Measurements from ENCODE around the gene MYOZ3. TPM values are rescaled to one million over a fixed set of nuclear protein-coding genes. Genes with fewer than 3 reads are reported as not detected.

The MYOZ3 gene
- total and polyA plus RNA-seq, 7 donors, result 3.0 to 110 (median 29.7) TPM

DNA sequence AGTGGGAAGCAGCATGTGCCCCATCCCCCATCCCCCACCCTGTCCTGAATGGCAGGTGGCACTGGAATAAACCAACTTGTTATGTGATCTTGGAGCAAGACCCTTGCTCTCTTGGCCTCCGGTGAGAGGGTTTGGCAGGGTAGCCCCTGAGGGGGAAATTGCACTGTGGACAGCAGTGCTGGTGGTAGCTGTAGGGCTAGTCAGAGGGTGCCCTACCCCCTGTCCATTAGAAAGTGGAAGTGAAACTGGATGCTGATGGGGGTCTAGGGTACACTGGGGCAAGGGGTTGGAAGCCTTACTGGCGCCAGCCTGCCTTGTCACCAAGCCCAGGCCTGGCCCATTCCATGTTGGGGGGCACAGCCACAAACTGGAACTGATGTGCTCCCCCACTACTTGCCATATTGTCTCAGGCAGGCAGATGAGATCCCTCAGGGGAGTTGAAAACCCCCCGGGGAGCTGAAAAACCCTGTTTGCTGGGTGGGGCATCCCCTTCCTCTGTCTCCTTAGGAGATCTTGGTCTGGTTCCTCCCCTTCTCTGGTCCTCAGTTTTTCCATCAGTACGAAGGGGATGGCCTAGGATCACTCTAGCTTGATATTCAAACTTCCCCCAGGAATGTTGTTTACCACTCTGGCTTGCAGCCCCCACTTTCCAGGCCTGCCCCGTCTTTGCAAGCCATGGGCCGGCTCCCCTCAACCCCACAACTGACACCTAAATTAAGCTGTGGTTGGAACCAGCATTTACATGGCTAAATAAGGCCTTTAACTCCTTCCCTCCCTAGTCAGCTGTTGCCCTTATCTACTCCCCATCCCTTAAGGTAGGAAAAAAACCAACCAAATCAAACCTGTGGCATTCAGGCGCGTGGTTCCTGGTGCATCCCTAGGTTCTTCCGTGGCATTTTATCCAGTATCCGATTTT, 35.0 kb upstream of the MYOZ3 start:
- intact Hi-C loops (cut with DNase I), result no loop called here
- TF ChIP-seq, protein P1, sequence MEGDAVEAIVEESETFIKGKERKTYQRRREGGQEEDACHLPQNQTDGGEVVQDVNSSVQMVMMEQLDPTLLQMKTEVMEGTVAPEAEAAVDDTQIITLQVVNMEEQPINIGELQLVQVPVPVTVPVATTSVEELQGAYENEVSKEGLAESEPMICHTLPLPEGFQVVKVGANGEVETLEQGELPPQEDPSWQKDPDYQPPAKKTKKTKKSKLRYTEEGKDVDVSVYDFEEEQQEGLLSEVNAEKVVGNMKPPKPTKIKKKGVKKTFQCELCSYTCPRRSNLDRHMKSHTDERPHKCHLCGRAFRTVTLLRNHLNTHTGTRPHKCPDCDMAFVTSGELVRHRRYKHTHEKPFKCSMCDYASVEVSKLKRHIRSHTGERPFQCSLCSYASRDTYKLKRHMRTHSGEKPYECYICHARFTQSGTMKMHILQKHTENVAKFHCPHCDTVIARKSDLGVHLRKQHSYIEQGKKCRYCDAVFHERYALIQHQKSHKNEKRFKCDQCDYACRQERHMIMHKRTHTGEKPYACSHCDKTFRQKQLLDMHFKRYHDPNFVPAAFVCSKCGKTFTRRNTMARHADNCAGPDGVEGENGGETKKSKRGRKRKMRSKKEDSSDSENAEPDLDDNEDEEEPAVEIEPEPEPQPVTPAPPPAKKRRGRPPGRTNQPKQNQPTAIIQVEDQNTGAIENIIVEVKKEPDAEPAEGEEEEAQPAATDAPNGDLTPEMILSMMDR (IDR thresholded peaks at IDR 0.05), result no peak
- peak in 1 of 2 donors; percentile 48 for DNase-seq

DNA sequence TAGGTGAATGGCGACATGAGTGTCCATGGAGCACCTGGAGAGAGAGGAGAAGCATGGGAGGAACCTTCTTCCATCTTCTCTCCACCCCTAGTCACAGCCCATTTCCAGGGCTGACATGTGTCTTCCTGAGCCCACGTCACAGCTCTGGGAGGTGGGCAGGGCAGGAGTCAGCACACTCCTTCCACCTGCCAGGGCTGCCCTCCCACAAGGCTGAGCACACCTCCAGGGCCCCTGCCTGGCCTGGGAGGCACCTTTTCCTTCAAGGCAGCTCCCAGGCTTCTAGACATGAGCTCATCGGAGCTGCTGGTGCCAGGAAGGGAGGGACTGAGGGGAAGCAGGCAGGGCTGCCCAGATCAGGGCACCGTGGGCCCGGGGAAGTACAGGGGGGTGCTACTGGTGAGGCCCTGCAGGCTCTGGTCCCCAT, 34.2 kb upstream of the MYOZ3 start:
- H3K36me3 ChIP-seq (ENCODE audit: insufficient read depth in 1 of 2, low read depth in 1 of 2), result no peaks in the 10 kb centered on the region
- H3K27me3 ChIP-seq (ENCODE audit: insufficient read depth in 3 of 3, low read length in 2 of 3), result no peaks in the 10 kb centered on the region
- intact Hi-C loops (cut with DNase I), result no loop called here
- ATAC-seq, result peak; percentile 14 to 42 (median 28)
- H3K4me1 ChIP-seq, result peaks cover 64% of the 10 kb centered on the region
- WGBS, 3 donors, result 12 to 33% (median 19%) methylated on average over 5 of the region's 5 CpGs
- DNase-seq, result peak in 1 of 2 donors; percentile 76
- TF ChIP-seq, protein P1 (IDR thresholded peaks at IDR 0.05), result no peak
- H3K9me3 ChIP-seq, result no peaks in the 10 kb centered on the region
- peak overlapping the region; percentile 97 for H3K27ac ChIP-seq
- H3K4me3 ChIP-seq, result peak overlapping the region; percentile 72

More for the DNA sequence above, 35.0 kb upstream of the MYOZ3 start:
- Histone ChIP-seq H3K4me1 (peaks cover 57% of the 10 kb centered on the region), H3K36me3 (ENCODE audit: insufficient read depth in 1 of 2, low read depth in 1 of 2) (no peaks in the 10 kb centered on the region), H3K9me3 (no peaks in the 10 kb centered on the region), H3K27me3 (ENCODE audit: insufficient read depth in 3 of 3, low read length in 2 of 3) (no peaks in the 10 kb centered on the region), H3K27ac (peak overlapping the region; percentile 97), H3K4me3 (peak overlapping the region; percentile 72)
- peak in 2 of 4 donors; percentile 4 to 7 for ATAC-seq
- 21 to 37% (median 23%) methylated on average over 10 of the region's 10 CpGs for WGBS, 3 donors

GRCh38 chr5:150627731-150628545, 33.1 kb upstream of the MYOZ3 start:
- Histone ChIP-seq H3K4me3 (peak overlapping the region; percentile 72), H3K27ac (peak overlapping the region; percentile 97), H3K27me3 (ENCODE audit: insufficient read depth in 3 of 3, low read length in 2 of 3) (no peaks in the 10 kb centered on the region), H3K36me3 (ENCODE audit: insufficient read depth in 1 of 2, low read depth in 1 of 2) (no peaks in the 10 kb centered on the region), H3K4me1 (peaks cover 71% of the 10 kb centered on the region), H3K9me3 (no peaks in the 10 kb centered on the region)
- no peak for ATAC-seq
- DNase-seq, result peak in 1 of 2 donors; percentile 11
- TF ChIP-seq, protein P1 (IDR thresholded peaks at IDR 0.05), result no peak
- 19 to 44% (median 32%) methylated on average over 5 of the region's 5 CpGs for WGBS, 3 donors
- intact Hi-C loops (cut with DNase I), result no loop called here

GRCh38 chr5:150628936-150629485, 32.0 kb upstream of the MYOZ3 start:
- peak overlapping the region; percentile 97 for H3K27ac ChIP-seq
- H3K9me3 ChIP-seq, result no peaks in the 10 kb centered on the region
- intact Hi-C loops (cut with DNase I), result no loop called here
- H3K4me3 ChIP-seq, result peak overlapping the region; percentile 11
- no peaks in the 10 kb centered on the region for H3K27me3 ChIP-seq (ENCODE audit: insufficient read depth in 3 of 3, low read length in 2 of 3)
- DNase-seq, result peak in 1 of 2 donors; percentile 48
- ATAC-seq, result no peak
- TF ChIP-seq, protein P1 (IDR thresholded peaks at IDR 0.05), result no peak
- H3K36me3 ChIP-seq (ENCODE audit: insufficient read depth in 1 of 2, low read depth in 1 of 2), result no peaks in the 10 kb centered on the region
- 45 to 69% (median 49%) methylated on average over 12 of the region's 12 CpGs for WGBS, 3 donors
- peaks cover 72% of the 10 kb centered on the region for H3K4me1 ChIP-seq
